Measurements from ENCODE around the gene KIF6.

DNA sequence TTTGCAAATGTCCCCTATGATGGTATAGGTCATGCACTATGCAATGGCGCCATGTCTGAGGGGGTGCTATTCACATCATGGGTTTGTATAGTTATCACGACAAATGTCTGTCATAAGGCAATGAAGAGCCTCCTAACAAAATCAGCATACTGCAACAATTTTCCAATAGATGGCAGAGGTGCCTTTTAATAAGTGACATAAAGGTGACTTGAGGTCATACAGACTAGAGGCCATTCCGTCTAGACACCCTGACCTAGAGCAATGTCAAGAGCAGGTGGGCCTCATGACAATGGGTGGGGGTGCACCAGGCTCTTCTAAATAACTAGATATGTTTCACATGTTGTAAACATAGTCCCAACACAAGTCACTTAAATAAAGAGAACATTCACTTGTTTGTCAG lies 107.7 kb downstream of the KIF6 start:
- TF ChIP-seq CTCF (IDR thresholded peaks at IDR 0.05; ENCODE audit: insufficient read depth, low read length, poor library complexity, severe bottlenecking) (no peak), EZH2phosphoT487 (conservative IDR thresholded peaks at IDR 0.05; ENCODE audit: low read length) (no peak)
